NCI-H446 (cell line): ENCODE data around the gene BPIFB3.
A peak's percentile ranks its signal among the peaks of the same experiment; 100 is the strongest.

Experiments
- DNase-seq, 2 experiments: peaks; one replicate each; lab custom pipeline; 2025; lab: John Stamatoyannopoulos, UW

BPIFB3 gene, protein sequence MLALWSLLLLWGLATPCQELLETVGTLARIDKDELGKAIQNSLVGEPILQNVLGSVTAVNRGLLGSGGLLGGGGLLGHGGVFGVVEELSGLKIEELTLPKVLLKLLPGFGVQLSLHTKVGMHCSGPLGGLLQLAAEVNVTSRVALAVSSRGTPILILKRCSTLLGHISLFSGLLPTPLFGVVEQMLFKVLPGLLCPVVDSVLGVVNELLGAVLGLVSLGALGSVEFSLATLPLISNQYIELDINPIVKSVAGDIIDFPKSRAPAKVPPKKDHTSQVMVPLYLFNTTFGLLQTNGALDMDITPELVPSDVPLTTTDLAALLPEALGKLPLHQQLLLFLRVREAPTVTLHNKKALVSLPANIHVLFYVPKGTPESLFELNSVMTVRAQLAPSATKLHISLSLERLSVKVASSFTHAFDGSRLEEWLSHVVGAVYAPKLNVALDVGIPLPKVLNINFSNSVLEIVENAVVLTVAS

GRCh38 chr20:33053291-33054106, at the start of gene BPIFB3:
BPIFB3 (plus strand) TSS chr20:33053903; CDS start chr20:33055436, 1,533 bp downstream.
- DNase-seq: no peak

DNA sequence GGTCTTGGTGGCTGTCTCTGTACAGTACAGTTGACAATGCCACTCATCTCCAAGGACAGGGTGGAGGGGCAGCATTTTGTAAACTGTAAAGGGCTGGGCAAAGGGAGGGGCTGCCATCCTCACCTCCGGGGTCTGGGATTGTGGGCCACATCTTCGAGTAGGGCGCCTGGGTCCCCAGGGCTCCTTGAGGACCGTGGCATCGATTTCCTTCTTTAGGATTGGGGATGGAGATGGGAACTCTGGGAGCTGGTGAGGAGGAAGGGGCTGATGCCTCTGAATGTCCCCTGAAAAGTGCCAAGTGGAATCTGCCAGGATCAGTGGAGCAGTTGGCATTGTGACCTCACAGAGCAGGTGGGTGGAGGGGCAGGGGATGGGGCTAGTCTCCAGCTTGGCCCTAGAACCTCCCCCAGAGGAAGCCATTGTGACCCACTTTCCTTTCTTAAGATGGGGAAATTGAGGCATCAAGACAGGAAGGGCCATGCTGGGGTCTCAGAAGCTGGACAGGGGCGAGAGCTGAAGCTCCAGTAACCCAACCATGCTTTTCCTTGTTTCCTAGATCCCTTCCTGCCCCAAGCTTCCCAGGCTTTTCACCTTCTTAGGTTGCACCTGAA, 49.5 kb upstream of the BPIFB3 start, which contains the start of gene SUN5:
SUN5 (minus strand) TSS at position 293 of the 611 bp plus-strand sequence; CDS start at position 200, 93 bp downstream.
- no peak for DNase-seq

DNA sequence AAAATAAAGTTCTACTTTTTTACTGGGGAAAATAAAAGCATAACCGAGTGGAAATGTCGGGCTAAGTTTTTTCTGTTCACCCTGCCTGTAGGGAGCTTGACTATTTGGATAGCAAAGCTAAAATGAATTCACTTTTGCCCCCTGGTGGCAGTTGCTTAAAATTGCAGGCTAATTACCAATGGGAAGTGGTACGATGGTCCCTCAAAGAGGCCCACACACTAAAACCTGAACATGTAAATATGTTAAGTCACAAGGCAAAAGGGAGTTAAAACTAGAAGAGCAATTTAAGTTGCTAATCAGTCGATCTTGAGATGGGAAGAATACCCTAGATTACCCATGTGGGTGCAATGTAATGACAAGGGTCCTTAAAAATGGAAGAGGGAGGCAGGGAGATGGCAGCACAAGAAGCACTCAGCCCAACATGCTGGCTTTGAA, 48.6 kb upstream of the BPIFB3 start:
- DNase-seq: peak in 1 of 2 experiments; percentile 33

DNA sequence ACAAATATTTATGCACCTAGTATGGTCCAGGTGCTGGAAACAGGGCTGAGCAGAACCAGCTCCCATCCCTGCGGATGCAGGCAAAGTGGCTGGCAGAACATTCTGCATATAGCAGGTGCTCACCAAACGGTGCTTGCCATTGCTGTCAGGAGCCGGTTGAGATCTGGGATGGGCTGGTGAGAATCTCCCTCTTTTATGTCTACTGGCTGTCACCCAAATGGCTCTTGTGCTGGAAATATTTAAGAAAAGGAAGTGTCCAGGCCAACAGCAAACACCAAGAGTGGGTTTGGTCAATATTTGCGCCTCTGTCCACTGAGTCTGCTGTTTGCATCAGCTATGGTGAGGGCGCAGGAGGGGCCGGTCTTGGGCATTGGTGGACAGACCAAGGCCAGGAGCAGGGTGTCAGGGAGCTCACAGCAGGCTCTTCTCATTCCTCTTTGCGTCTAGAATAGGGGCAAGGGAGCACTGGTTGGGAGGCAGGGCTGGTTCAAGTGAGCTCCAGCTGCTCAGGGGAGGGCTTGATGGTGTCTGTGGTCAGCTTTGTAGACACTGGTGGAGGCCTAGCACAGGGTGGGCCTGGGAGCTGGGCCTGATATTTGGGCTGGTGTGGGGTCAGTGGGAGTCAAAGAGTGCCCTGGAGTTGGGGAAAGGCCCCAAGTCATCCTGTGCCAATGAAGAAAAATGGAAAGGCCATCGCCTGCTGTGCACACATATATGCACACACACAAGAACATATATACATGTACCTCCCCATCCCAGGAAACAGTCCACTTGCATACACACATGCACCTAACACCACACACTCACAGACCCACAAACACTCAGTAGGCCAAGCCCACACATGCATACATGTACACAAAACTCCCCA, 47.6 kb upstream of the BPIFB3 start:
- DNase-seq: no peak

GRCh38 chr20:33006776-33007375, 46.8 kb upstream of the BPIFB3 start:
- DNase-seq: no peak

GRCh38 chr20:33007376-33008335, 46.0 kb upstream of the BPIFB3 start, which contains the start of gene BPIFB2:
BPIFB2 (plus strand) TSS chr20:33007704; CDS start chr20:33008575, 871 bp downstream.
- no peak for DNase-seq

- DNase-seq: no peak
Observed at GRCh38 chr20:33008336-33009213, 45.1 kb upstream of the BPIFB3 start.

GRCh38 chr20:33009214-33010132, 44.2 kb upstream of the BPIFB3 start:
- no peak for DNase-seq

DNA sequence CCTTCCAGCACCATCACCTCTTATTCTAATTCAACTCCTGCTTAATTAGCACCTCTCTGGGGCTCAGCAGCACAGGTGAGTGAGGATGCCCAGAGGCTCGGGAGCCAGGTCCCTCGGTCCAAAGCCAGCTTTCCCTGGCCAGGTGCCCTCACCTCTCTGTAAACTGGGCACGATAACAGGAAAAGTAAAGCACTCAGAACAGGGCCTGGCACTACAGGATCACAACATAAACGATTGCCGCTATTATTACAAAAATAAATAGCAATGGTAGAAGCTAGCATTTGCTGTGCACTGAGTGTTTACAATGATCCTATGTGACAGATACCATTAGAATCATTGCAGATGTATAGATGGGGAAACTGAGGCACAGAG, 43.6 kb upstream of the BPIFB3 start:
- no peak for DNase-seq

GRCh38 chr20:33010674-33011449, 42.8 kb upstream of the BPIFB3 start:
- DNase-seq: no peak

DNA sequence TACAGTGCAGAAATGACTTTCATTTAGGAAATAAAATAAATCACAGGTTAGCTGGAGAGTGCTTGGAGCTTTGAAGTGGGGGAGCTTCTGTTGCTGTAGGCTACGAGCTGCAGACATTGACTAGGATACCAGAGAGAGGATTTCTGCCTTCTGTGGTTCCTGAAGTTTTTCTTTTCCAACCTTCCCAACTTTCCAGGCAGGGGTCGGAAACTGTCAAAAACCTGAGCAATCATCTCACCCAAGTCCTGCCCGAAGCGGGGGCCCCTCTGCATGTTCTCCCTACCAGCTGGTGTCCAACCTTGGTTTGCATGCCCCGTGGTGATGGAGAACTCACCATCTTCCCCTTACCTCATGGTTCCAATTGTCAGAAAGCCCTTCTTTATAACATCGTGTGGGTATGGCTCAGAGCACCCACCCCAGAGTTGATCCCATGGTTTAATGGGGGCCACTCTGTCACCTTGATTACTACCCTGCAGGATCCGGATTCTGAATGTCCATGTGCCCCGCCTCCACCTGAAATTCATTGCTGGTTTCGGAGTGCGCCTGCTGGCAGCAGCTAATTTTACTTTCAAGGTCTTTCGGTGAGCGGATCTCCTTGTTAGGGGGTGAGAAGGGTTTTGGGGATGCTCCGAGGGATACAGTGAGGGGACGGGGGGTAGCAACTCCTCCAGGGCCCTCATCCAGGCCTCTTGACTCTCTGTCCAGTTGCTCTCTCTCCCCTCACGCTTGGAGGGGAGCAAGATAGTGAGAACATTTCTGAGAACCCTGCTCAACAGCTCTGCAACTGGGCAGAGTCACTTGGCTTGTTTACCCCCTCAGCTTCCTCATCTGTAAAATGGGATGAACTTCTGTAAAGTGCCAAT, 41.1 kb upstream of the BPIFB3 start:
- DNase-seq: no peak

GRCh38 chr20:33013701-33014326, 39.9 kb upstream of the BPIFB3 start:
- no peak for DNase-seq

DNA sequence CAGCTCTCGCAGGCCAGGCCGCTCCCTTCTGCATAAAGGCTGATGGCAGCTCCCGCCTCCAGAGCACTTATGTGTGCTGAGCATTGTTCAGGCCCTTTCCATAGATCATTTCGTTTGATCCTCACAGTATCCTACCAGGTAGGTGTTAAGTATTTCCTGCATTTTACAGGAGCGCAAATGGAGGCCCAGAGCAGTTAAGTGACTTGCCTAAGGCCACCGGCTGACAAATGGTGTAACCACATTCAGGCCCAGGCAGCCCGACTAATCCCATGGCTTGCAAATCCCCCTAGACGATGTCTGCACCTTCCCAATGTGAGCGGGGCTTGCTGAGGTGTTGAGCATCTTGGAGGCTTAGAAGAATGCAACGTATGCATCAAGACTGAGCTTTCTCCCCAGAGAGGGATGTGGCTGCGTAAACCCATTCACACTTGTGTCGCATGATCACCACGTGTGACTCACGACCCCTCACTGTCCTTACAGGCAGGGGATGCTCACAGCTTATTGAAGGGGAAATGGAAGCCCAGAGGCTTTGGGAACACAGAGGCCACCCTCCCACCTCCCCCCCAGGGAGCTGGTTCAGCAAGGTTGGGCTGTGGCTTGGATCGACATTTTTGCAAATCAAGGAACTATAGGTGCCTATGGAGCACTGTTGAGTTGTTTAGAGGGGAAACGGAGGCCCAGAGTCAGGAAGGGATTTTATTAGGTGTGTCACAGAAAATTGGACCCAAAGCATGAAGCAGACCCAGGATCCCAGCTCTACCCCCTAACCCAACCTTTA, 39.2 kb upstream of the BPIFB3 start:
- no peak for DNase-seq

DNA sequence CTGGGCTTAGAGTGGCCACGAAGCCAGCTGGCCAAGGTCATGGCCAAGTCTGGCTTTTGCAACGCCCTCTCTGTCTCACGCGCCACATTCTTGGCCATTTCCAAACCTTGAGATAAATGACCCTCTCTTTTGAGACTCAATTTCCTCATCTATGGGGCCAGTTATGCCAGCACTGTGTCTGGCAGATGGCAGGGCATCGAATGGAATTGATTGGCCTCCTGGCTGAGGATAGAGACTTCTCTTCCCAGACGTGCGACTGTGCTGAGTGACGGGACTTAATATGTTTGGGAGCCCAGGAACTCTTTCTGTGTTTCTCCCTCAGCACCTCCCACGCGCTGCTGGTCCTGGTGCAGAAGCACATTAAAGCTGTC, 38.6 kb upstream of the BPIFB3 start:
- DNase-seq: no peak
